ENCODE results near the gene MEMO1. TPM values are rescaled to one million over a fixed set of nuclear protein-coding genes. Genes with fewer than 3 reads are reported as not detected.
A peak's percentile ranks its signal among the peaks of the same experiment; 100 is the strongest.
"Not testable (repeated sequence)": the region's sequence is repeated elsewhere in the genome, so short reads cannot be mapped to it uniquely, and the experiment has no call there.

The MEMO1 gene
- total RNA-seq (2021) (66.0 and 66.7 TPM in 2 replicates), Bru-seq, nascent RNA (percentile 90 among the genes with signal in this experiment), BruChase-seq, experiment 1, labeled RNA remaining after a 2-hour chase (percentile 89 among the genes with signal in this experiment), BruChase-seq, experiment 2, labeled RNA remaining after a 6-hour chase (percentile 85 among the genes with signal in this experiment)
- long read RNA-seq, full-length matches to known transcripts: 44 of 66 reads
- long read RNA-seq, partial matches to known transcripts: 8 of 66 reads
- long read RNA-seq, other reads (novel, unspliced or antisense): 14 of 66 reads

- intact Hi-C loops (cut with micrococcal nuclease; ENCODE audit: unreplicated experiment): no loop called here
- Histone ChIP-seq H3K4me1 (ENCODE audit: insufficient read depth, low read length, poor library complexity, severe bottlenecking) (peaks cover 14% of the 10 kb centered on the region), H3K27ac (ENCODE audit: low read depth, low read length, poor library complexity, severe bottlenecking) (peak within 1 kb of the TSS; percentile 89), H3K4me3 (ENCODE audit: low read depth, low read length, poor library complexity, severe bottlenecking) (peak within 1 kb of the TSS; percentile 98), H3K36me3 (ENCODE audit: insufficient read depth, low read length, poor library complexity, severe bottlenecking) (no peaks in the 10 kb centered on the region), H3K9me3 (ENCODE audit: low read depth, low read length, poor library complexity, severe bottlenecking) (no peaks in the 10 kb centered on the region), H3K27me3 (replicated peaks; ENCODE audit: insufficient read depth, low read depth, low read length, poor library complexity) (no peaks in the 10 kb centered on the region)
- CTCF ChIA-PET: interaction anchor here (0.6 kb wide), 1 partner anchor 356 kb away, joined by 5 read pairs; no protein-coding TSS in a partner anchor
- POLR2A ChIA-PET (ENCODE audit: low non-redundant PET): no interaction called here
- no TSS peak for BruUV-seq (replicated peaks)
- DNase-seq (ENCODE audit: low spot score): peak; percentile 97
- no peak for TF ChIP-seq CTCF (conservative IDR thresholded peaks at IDR 0.05; ENCODE audit: low read depth, low read length)
- no peak for TF ChIP-seq EZH2 (IDR thresholded peaks at IDR 0.05; ENCODE audit: borderline replicate concordance, low read depth, low read length, poor library complexity, severe bottlenecking)
These were observed at the start of gene MEMO1 for GRCh38 chr2:32010670-32011484. TSS of gene MEMO1 (minus strand) at chr2:32011008. CDS start at chr2:32010247, 761 bp downstream.

- DNase-seq (ENCODE audit: low spot score): no peak
- no peaks in the 10 kb centered on the region for H3K36me3 ChIP-seq (ENCODE audit: insufficient read depth, low read length, poor library complexity, severe bottlenecking)
- no peak overlapping the region for H3K27ac ChIP-seq (ENCODE audit: low read depth, low read length, poor library complexity, severe bottlenecking)
- H3K4me1 ChIP-seq (ENCODE audit: insufficient read depth, low read length, poor library complexity, severe bottlenecking): peaks cover 7% of the 10 kb centered on the region
- BruUV-seq (replicated peaks): no TSS peak
- H3K4me3 ChIP-seq (ENCODE audit: low read depth, low read length, poor library complexity, severe bottlenecking): no peak overlapping the region
- H3K27me3 ChIP-seq (replicated peaks; ENCODE audit: insufficient read depth, low read depth, low read length, poor library complexity): no peaks in the 10 kb centered on the region
- ChIA-PET CTCF (interaction anchor here (0.5 to 0.7 kb wide), 2 partner anchors 69 to 398 kb away, joined by 3 to 7 read pairs; no protein-coding TSS in a partner anchor), POLR2A (ENCODE audit: low non-redundant PET) (no interaction called here)
- H3K9me3 ChIP-seq (ENCODE audit: low read depth, low read length, poor library complexity, severe bottlenecking): no peaks in the 10 kb centered on the region
- TF ChIP-seq CTCF (conservative IDR thresholded peaks at IDR 0.05; ENCODE audit: low read depth, low read length) (no peak), EZH2 (IDR thresholded peaks at IDR 0.05; ENCODE audit: borderline replicate concordance, low read depth, low read length, poor library complexity, severe bottlenecking) (no peak)
- intact Hi-C loops (cut with micrococcal nuclease; ENCODE audit: unreplicated experiment): no loop called here
These were observed 49.5 kb upstream of the MEMO1 start for GRCh38 chr2:32060266-32060665.

- no TSS peak for BruUV-seq (replicated peaks)
- intact Hi-C loops (cut with micrococcal nuclease; ENCODE audit: unreplicated experiment): no loop called here
- no peak for DNase-seq (ENCODE audit: low spot score)
- Histone ChIP-seq H3K36me3 (ENCODE audit: insufficient read depth, low read length, poor library complexity, severe bottlenecking) (no peaks in the 10 kb centered on the region), H3K27me3 (replicated peaks; ENCODE audit: insufficient read depth, low read depth, low read length, poor library complexity) (no peaks in the 10 kb centered on the region), H3K27ac (ENCODE audit: low read depth, low read length, poor library complexity, severe bottlenecking) (no peak overlapping the region), H3K9me3 (ENCODE audit: low read depth, low read length, poor library complexity, severe bottlenecking) (no peaks in the 10 kb centered on the region), H3K4me3 (ENCODE audit: low read depth, low read length, poor library complexity, severe bottlenecking) (no peak overlapping the region), H3K4me1 (ENCODE audit: insufficient read depth, low read length, poor library complexity, severe bottlenecking) (peaks cover 4% of the 10 kb centered on the region)
- ChIA-PET CTCF (no interaction called here), POLR2A (ENCODE audit: low non-redundant PET) (interaction anchor here (0.8 kb wide), 1 partner anchor 19 kb away, joined by 3 read pairs; the partner anchor contains the start of gene DPY30)
- TF ChIP-seq EZH2 (IDR thresholded peaks at IDR 0.05; ENCODE audit: borderline replicate concordance, low read depth, low read length, poor library complexity, severe bottlenecking) (no peak), CTCF (conservative IDR thresholded peaks at IDR 0.05; ENCODE audit: low read depth, low read length) (no peak)
These were observed 47.3 kb upstream of the MEMO1 start for GRCh38 chr2:32058130-32058529.

- BruUV-seq (replicated peaks); H3K9me3 ChIP-seq (ENCODE audit: low read depth, low read length, poor library complexity, severe bottlenecking); intact Hi-C loops (cut with micrococcal nuclease; ENCODE audit: unreplicated experiment); H3K4me3 ChIP-seq (ENCODE audit: low read depth, low read length, poor library complexity, severe bottlenecking); H3K36me3 ChIP-seq (ENCODE audit: insufficient read depth, low read length, poor library complexity, severe bottlenecking); H3K4me1 ChIP-seq (ENCODE audit: insufficient read depth, low read length, poor library complexity, severe bottlenecking); H3K27me3 ChIP-seq (replicated peaks; ENCODE audit: insufficient read depth, low read depth, low read length, poor library complexity); POLR2A ChIA-PET (ENCODE audit: low non-redundant PET); DNase-seq (ENCODE audit: low spot score); H3K27ac ChIP-seq (ENCODE audit: low read depth, low read length, poor library complexity, severe bottlenecking); CTCF ChIA-PET: not testable (repeated sequence)
These were observed 43.8 kb upstream of the MEMO1 start for GRCh38 chr2:32054583-32054982.
